ENCODE measurements around the gene SEMA4C.

Gene SEMA4C

DNA sequence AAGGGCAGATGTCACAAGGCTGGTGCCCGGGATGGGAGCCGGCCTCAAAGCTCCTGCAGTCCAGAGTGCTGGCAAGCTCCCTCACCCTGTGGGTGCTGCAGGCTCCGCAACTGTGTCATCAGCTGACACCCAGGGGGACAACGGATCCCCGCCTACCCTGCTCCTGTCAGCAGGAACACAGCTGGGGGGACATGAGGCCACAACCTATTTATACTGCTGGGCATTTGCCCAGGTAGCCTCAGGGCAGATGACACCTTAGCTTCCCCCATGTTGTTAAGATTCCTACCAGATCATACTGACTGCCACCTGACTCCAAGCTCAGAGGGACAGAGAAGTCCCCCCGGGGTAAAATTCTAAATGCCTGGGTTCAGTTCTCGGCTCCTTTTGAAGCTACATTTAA is 27.3 kb downstream of the SEMA4C start:
- DNase-seq (ENCODE audit: low spot score): no peak

DNA sequence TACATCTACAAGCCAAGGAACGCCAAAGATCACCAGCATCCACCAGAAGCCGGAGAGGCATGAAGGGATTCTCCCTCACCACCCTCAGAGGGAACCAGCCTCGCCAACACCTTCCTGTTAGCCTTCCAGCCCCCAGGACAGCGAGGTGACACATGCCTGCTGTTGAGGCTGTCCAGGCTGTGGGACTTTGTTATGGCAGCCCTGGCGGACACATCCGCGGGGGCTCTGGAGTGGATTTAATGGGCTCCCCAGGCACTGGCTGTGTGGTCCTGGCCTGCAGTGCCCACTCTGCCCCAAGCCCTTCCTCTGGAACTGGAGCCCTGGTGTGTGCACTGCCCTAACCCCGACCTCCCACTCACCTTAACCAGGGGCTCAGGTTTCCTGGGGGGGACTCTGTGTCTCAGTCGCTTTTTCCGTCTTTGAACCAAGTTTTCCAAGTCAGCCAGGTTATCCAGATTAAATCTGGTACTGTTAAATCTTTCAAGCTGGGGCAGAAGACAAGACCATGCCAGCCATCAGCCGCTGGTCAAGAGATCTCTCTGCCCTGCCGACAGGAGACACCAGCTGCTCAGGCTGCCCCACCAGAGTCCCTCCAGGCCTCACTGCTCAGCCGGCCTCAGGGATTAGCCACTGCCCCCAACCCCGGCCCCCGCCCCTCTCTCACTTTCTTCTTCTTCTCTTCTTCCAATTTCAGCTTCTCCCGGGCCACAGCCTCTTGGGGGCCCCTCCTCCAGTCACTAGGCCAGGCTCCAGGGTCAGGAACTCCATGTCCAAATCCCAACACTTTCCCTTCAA is 28.0 kb downstream of the SEMA4C start:
- DNase-seq (ENCODE audit: low spot score): no peak

DNA sequence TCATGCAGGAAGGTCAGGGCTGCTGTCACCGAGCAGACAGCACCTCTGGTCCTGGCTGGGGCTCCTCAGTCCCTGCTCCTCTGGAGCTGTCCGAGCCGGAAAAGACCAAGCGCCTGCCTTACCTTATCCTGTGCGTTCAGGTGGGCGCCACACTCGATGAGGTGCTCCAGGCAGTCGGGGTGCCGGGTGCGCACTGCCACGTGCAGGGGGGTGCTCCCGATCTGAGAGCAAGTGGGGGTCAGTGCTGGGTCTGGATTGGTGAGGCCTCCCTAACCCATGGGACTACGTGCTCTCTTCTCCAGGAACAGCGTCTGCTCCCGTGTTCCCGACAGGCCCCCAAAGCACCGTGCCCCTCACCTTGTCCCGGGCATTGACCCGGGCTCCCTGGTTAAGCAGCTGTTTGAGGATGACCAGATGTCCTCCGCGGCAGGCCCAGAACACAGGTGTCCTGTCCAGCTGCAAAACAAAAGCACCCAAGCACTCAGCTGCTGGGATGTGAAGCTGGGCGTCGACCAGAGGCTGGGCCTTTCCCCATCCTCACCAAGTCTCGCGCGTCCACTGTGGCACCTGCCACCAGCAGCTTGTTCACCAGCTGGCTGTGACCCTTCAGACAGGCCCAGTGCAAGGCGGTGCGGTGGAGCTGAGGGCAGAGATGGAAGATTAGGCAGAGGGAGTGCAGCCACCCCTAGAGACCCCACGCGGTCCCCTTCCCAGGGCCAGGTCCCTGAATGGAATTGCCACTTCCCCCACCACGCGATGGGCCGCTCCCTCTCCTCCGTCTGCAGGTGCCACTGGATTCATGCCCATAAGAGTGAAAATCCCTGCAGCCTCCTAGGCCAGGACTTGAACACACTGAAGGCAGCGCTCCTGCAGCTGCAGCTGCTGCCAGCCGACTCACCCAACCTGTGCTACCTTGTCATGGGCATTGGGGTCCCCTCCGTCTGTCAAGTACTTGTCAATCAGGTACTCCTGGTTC is 29.7 kb downstream of the SEMA4C start:
- no peak for DNase-seq (ENCODE audit: low spot score)

DNA sequence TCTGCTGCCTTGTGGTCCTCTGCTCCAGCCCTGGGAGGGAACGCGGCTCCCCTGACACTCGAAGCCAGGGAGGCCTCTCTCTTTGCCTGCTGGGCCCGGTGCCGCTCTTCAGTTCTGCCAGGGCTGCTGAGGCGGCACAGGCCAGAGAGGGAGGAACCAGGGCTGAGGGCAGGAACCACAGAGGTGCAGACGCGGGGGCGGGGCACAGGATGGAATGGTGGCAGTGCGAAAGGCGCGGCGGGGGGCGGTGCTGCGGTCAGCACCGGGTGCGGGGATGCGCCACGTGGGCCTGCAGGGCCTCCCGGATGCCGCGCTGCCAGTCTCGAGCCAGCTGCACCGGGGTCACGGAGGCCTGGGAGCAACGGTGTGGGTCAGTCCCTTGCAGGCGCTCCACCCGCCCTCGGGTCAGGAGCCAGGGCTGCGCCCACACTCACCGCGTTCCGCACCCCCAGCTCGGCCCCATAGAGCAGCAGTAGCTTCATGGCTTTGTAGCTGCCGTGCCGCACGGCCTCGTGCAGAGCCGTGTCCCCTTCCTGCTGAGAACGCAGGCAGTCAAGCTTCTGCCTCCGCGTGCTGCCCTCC is 30.5 kb downstream of the SEMA4C start:
- DNase-seq (ENCODE audit: low spot score): no peak

DNA sequence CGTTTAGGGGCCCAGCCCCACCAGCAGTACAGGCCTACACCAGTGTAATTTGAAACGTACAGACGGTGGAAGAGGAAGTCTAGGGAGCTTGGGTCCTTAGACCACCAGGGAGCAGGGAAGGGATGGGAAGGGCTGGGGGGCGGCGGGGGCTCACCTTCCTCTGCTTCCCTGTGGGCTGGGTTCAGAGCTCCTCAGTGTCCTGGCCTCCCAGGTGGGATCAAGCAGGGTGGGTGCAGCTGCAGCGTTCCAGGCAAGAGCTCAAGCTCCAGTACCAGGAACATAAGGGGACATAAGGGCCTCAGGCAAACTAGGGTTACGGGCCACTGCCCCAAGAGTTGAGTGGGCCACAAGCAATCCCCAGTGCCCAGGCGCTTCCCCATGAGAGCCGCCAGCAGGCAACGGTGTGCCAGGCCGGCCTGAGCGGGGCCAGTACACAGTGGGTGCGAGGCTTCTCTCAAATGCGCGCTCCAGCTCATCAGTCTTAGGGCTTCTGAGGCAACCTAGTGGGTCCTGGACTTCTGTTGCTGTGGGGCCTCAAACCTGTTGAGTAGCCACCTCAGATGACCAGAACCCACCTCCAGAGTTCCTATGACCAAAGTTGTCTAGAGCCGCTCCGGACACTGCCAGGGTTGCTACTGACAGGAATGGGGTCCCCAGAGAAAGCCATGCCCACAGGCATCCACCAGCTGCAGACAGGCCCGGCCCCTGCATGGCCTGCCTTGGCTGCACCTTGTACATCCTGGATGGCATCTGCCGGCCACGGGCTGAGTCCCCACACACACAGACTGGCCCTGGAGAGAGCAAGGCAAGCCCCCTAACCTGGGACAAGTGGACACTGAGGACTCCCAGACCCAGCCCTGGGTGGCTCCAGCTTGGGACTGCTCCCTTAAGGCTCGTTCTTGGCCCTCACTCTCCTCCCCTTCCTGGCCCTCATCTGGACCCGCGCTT is 31.3 kb downstream of the SEMA4C start:
- DNase-seq (ENCODE audit: low spot score): no peak

DNA sequence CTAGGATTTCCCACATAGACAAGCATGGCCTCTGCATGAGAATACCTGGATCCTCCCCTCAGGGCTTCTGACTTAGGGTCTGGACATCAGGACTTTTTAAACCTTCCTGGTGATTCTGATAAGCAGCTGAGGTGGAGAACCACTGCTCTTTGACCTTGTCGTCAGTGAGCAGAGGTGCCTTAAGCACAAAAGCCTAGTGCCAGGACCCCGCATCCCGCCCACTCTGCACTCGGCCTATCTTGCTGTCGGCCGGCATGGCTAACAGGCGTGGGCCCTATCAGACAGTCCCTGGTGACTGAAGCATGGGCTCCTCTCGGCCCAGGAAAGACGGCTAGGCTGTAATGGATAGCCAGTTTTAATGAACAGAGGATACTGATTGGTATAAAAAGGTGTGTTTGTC is 32.3 kb downstream of the SEMA4C start:
- DNase-seq (ENCODE audit: low spot score): no peak

DNA sequence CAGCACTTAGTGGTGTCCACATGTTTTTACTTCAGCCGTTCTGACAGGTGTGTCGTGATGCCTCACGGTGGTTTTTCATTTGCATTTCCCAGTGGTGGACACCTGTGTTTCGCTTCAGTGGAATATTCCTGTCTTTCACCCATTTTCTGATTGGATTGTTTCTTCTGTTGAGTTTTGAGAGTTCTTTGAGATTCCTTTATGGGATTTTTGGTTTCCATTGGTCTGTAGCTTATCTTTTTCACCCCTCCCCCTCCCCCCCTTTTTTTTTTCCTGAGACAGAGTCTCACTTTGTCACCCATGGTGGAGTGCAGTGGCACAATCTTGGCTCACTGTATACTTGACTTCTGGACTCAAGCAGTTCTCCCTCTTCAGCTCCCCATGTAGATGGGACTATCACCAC is 34.0 kb downstream of the SEMA4C start:
- DNase-seq (ENCODE audit: low spot score): no peak

DNA sequence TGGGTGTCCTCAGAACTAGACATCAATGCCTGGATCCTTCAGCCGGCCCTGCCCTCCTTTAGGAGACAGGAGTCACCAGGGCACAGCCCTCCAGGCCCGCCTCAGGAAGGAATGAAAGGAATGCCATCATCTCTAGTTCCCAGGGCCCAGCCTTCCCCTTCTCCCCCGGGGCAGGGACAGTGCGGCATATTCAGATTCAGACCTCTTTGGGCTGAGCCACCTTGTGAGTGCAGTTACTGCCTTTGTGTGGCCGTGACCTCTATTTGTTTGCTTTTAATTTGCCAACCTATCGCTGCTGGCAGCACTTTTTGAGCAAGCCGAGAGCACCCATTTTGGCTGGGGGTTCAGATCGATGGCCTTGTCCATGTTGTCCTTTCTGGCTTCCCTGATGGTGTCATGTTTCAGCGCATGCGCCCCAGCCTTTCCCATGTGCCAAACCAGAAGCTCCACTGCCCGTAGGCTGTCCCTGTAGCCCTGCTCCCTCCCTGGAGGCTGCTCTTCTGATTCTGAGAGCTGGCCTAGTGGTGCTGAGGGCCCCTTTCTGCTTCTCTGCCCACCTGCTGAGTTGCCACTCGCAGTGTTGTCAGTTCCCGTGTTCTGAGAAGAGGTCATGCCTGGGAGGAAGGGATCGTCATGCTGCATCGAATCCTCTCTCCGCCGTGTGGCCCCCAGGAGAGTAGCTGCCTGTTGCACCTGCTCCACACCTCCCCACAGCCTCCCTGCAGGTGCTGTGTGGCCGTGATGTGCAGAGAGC is 36.9 kb downstream of the SEMA4C start:
- DNase-seq (ENCODE audit: low spot score): peak; percentile 66

DNA sequence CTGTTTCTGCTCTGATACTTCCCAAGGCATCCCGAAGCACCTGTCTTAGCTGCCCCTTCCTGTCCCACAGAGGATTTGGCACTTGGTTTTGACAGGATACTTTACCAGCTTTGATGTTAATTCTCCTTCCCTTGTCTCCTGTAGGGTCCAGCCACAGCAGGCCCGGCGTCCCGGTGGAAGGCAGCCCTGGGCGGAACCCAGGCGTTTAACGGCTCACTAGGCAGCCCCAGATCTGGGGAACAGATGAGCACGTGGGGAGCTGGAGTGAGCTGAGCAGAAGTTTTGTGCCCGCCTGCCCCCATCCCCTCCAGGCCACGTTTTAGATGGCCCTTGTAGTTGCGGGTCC is 37.5 kb downstream of the SEMA4C start:
- no peak for DNase-seq (ENCODE audit: low spot score)

DNA sequence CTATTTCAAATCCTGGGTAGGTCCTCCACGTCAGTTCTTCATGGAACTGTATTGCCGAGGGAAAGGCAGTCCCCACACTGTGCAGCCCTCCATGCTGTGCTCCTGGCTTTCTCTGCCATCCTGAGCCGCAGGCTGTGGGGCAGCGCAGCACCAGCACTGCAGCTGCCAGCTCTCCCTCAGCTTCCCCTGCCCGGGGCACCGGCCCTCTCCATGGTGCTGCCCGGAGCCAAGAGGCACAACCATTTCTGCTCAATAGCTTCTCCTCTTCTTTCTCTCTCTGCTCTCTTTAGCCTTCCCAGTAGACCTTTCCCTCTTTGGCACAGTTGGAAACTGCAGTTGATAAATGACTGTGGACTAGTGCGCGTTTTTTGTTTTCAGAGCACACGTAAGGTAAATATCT is 38.2 kb downstream of the SEMA4C start:
- no peak for DNase-seq (ENCODE audit: low spot score)

DNA sequence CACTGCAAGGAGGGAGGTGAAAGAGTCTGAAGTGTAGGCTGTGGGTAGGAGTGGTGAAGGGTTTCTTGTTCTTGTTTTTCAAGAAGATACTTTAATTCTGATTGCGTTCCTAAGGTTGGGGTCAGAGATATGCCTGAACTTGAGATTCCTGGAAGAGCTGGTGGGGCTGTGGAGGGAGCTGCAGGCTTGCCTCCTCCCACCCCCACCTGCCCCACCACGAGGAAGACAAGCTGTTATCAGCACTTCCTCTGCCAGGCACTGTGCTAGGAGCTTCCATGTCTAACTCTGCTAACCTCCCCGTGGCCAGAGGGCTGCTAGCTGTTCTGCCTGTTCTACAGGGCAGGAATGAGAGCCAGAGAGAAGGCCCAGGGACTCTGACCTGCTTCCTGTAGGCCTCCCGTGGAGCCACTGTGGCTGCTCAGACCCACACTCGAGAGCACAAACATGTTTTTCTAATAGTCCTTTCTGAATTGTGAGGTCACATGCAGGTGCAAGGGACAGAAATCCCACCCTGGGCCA is 39.8 kb downstream of the SEMA4C start:
- DNase-seq (ENCODE audit: low spot score): no peak

DNA sequence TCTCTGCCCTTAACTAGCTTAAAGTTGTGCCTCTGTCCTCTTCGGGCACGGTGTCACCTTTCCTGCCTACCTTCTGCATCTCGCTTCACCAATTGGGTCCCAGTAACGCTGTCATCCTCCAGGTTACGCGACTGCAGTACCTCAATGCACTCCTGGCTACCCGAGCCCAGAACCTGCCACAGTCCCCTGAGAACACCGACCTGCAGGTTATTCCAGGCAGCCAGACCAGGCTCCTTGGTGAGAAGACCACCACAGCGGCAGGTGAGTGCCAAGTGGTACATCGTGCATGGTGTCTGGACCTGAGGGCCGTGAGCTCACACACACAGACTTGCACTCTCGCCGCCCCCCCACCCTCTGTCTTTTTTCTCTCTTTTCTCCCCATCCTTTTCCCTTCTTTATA is 41.0 kb downstream of the SEMA4C start:
- DNase-seq (ENCODE audit: low spot score): no peak

DNA sequence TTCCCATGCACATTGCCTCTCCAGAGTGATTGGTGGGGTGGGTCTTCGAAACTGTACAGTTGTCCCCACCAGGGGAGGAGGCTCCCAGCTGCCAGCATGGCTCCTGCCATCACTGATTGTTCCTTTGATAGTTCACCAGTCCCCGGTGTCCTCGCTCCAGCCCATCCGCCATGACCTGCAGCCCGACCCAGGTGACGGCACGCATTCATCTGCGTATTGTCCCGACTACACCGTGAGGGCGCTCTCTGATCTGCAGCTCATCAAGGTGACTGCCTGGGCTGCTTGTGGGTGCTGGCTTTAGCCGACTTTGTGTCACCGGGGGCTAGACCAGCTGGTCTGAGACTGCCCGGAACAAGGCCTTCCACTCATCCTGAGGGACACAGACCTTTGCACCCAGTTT is 41.4 kb downstream of the SEMA4C start:
- no peak for DNase-seq (ENCODE audit: low spot score)

DNA sequence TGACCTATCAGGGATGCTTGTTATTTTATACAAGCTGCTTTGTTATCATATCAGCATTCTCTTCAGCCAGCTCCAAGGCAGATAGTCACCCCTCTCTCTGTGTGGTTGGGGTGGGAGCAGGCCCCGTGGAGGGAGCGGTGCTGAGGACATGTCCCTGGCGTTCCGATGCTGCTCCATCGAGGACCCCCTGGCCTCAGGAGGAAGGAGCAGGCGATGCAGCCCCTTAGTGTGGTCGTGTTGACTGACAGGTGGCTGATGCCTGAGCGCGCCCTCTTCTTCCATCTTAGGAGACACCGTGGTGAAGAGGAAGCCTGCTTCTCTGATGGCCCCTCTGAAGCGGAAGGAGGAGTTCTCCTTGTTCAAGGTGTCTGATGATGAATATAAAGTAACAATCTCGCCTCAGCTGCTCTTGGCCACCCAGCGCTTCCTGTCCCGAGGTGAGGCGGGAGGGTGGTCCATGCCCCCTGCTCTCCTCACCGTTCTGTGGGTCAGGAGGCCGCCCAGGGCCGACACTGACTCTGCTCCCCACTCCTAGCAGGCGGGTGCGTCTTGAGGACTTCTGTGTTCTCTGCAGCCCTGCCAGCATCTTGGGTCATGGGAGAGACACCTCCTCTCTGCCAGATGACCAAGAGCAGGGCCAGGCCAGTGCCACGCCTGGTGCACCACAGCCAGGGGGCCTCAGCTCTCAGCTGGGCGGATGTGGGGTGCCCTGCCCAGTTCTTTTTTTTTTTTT is 43.2 kb downstream of the SEMA4C start:
- DNase-seq (ENCODE audit: low spot score): no peak

DNA sequence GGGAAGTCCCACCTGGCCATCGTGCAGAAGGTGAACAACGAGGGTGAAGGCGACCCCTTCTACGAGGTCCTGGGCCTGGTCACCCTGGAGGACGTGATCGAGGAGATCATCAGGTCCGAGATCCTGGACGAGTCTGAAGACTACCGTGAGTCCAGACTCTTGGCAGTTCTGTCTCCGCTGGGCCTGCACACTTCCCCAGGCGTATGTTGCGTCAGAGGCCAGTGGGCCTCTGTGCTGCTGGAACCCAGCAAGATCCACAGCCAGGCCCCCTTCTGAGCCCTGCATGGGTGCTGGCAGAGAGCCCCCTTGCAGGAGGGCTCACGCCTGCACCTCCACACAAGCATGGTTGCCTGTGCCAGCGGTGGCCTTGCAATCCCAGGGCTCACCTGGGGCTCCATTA is 44.8 kb downstream of the SEMA4C start:
- no peak for DNase-seq (ENCODE audit: low spot score)

DNA sequence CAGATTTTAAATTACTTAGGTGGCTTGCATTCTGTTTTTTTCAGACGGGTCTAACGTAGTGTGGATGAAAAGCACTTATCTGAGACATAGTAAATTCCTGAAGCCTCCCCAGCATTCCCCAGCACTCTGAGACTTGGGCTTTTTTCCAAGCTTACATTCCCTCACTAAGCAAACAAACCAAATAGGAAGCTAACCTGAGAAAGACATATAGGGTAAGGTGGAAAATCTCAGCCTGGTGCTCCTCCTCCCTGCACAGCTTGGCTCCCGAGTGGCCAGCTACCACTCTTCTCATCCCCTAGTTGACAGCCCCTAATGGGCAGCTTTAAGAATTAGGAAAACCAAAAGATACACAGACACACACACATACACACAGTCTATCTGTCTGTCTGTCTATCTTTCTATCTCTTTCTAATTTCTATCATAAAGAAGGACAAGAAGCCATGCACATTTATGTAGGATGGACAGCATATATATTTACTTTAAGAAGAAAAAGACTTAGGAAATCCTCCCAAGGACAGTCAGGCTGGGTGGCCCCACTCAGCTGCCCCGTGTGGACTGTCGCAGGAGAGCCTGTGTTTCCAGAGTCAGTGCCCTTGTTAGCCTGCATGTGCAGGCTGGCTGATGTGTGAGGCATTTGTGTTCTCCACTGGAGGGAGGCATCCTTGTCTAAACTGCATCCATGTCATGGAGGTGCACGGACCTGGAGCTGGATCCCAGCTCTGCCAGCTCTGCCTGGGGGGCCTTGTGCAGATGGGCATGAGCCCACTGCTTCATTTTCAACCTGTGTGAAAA is 45.6 kb downstream of the SEMA4C start:
- DNase-seq (ENCODE audit: low spot score): peak; percentile 47

DNA sequence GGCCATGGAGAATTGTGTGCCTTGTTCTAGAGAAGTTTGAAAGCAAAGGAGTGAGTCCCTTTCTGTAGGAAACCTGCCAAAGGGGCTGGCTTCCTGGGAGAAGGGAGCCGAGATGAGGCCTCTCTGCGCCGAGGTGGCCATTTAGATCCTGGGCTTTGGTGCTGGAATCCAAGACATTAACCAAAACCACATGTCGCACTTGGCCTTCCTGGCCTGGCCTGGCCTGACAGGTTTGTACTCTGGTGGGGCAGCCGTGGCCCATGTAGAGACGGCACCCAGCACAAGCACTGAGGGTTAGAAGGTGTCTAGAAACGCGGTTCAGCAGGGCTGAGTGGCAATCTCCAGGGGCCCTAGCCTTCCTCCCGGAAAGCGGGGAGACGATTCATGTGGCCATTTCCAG is 46.7 kb downstream of the SEMA4C start:
- no peak for DNase-seq (ENCODE audit: low spot score)

DNA sequence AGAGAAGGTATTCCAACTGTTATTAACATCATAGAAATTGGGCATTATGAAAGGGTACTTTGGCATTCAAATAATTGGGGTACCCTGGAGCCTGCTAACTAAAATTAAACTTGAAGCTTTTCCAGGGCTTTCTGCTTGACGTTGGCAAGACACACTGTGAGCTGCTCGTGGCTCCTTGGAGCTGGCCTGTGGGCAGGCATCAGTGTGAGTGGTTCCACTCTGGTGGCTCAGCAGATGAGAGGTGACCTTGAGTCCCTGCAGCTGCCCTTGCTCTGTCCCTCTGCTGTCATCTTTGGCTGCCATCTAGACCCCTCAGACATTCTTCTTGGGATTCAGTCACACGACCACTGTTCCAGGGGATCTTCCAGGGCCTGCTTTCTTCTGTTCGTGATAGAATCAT is 47.1 kb downstream of the SEMA4C start:
- DNase-seq (ENCODE audit: low spot score): no peak

DNA sequence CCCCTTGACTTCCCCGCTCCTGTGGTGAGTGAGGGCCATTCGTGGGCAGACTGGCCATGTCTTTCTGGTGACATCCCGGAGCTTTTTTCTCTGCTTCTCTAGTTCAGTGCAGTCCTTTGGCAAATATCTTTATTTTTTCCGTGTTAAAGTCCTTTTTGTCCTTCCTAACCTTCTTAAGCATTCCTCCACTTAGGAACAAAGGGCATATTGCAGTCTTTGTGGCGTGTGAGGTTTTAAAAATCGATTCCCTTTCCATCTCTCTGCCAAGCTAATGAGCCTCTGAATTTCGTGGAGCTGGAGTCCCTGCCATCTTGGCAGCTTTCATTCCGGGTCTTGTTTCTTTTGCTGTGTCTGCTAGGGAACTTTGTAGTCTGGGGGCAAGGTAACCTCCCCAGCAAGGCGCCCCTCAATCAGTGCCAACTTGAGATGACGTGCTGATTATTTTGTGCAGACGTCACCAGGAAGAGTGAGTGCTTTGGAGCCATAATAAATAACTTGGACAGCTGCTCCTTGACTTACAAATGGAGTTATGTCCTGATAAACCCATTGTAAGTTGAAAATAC is 48.7 kb downstream of the SEMA4C start:
- DNase-seq (ENCODE audit: low spot score): no peak

Measured in kidney tubule cell (primary cell).